Central memory CD8-positive, alpha-beta T cell (primary cell): Measurements from ENCODE around the gene PIAS4.

ENCODE experiments used
- ATAC-seq: fragments of 150-1000 bp; cut with Tn5 transposase; replicated peaks from 2 replicates; pipeline ENCODE4 v1.10.0; 2022; ENCODE audit warnings: mild to moderate bottlenecking, moderate FRiP score, moderate number of reproducible peaks; ENCODE audit not compliant: poor library complexity, severe bottlenecking; ENCODE audit errors: extremely low read depth
- DNase-seq, 2 donors: peaks; one replicate each; pipeline ENCODE4 v3.0.0; 2021; ENCODE audit warnings: low spot score in 2 of 2
- H3K27ac Mint-ChIP-seq: one replicate; pipeline ENCODE4 v1.8.0; 2022; ENCODE audit warnings: low read depth, mild to moderate bottlenecking, moderate library complexity, mixed read lengths
- H3K27me3 Mint-ChIP-seq: one replicate; pipeline ENCODE4 v1.8.0; 2022; ENCODE audit warnings: mixed read lengths
- H3K36me3 Mint-ChIP-seq: one replicate; pipeline ENCODE4 v1.8.0; 2022; ENCODE audit warnings: mild to moderate bottlenecking, moderate library complexity, mixed read lengths; ENCODE audit not compliant: insufficient read depth
- H3K4me1 Mint-ChIP-seq: one replicate; pipeline ENCODE4 v1.8.0; 2022; ENCODE audit warnings: mixed read lengths
- H3K4me3 Mint-ChIP-seq: one replicate; pipeline ENCODE4 v1.8.0; 2022; ENCODE audit warnings: mild to moderate bottlenecking, moderate library complexity, mixed read lengths
- H3K9me3 Mint-ChIP-seq: one replicate; pipeline ENCODE4 v1.8.0; 2022; ENCODE audit warnings: mixed read lengths

Gene PIAS4

DNA sequence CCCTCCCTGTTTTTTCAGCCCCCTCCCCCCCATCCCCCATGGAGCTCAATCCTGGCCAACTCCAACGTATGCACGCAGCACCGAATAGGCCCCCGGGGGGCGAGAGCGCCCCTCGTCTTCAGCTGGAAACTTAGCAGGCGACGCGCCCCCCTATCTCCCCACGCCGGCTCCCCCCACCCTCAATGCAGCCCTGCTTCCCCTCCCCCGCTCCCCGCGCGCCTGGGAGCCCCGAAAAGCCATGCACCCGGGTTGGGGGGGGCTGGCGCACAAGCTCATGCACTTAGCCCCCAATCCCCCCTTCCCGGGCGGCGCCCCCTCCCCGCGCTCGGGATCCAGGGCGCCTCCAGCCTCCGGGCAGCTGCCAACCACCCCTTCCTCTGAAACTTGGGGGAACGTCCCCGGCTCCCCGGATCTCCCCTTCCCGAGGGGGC lies 58.7 kb downstream of the PIAS4 start:
- peak overlapping the region; percentile 83 for H3K4me3 Mint-ChIP-seq
- ATAC-seq (peak; percentile 3), DNase-seq (peak in 1 of 2 donors; percentile 50)
- peaks cover 24% of the 10 kb centered on the region for H3K4me1 Mint-ChIP-seq
- peaks cover 25% of the 10 kb centered on the region for H3K36me3 Mint-ChIP-seq
- H3K9me3 Mint-ChIP-seq: no peaks in the 10 kb centered on the region
- H3K27me3 Mint-ChIP-seq: no peaks in the 10 kb centered on the region
- H3K27ac Mint-ChIP-seq: peak overlapping the region; percentile 64

DNA sequence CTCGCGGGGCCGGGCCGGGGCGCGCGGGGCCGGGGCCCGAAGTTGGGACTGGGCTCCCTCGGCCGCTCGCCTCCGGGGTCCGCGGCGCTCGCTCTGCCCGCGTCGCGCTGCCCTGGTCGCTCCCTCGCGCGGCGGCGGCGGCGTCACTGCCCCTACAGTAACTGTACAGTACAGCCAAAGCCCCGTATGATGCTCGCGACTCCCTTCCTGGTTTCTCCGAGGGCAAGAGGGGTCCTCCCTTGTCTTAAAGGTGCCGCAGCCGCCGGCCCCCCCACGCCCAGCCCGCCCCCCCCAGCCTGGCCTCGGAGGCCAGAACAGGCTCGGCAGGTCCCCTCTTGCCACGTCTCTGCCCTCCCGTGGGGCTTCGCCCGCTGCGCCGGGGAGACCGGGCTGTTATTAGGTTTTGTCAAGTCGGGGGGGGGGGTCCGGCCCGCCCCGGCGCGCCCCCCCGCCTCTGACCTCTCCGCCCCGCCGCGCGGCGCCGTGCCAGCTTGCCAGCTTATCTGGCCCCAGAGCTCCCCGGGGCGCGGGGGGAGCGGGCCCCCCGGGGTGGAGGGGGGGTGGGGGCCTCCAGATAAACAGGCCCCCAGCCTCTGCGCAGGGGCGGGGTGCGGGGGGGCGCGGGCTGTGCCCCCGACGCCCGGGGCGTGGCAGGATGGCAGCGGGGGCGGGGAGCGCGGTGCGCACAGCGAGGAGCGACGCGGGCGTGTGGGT lies 59.3 kb downstream of the PIAS4 start, which contains the start of gene ZBTB7A:
ZBTB7A (minus strand) TSS at position 218 of the 714 bp plus-strand sequence. CDS start 11,667 bp downstream, outside the sequence.
- Mint-ChIP-seq H3K9me3 (no peaks in the 10 kb centered on the region), H3K27ac (peak within 1 kb of the TSS; percentile 64), H3K4me3 (peak within 1 kb of the TSS; percentile 83), H3K36me3 (peaks cover 23% of the 10 kb centered on the region), H3K4me1 (peaks cover 24% of the 10 kb centered on the region), H3K27me3 (no peaks in the 10 kb centered on the region)
- peak in 1 of 2 donors; percentile 69 for DNase-seq
- ATAC-seq: peak; percentile 48

DNA sequence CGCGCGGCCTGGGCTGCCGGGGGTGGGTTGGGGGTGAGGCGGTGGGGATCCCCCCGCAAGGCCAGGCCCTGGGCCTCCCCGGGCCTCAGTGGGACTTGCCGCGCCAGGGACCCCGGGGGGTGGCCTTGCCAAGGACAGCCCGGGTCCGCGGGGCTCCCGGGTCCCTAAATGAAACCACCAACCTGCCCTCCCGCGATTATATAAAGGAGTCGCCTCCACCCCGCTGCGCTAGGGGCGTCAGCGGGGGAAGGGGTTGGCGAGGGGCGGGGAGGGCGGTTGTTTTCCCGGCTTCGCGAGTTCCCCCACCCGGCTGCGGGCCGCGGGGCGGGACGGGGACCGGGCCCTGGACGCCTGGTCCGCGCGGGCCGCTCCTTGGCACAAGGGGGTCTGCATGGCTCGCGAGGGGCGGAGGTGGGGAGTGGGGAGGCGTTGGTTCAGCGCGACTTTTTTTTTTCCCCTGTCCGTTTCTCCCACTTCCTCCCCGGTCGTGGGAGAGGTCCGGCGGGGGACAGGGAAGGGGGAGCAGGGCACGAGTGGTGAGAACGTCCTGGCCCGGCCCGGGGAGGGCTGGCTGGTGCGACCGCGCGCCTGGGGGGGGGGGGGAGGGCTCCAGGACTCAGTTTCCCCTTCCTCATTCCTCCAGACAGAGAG lies 60.0 kb downstream of the PIAS4 start:
- Mint-ChIP-seq H3K4me3 (peak overlapping the region; percentile 83), H3K36me3 (peaks cover 21% of the 10 kb centered on the region), H3K4me1 (peaks cover 22% of the 10 kb centered on the region), H3K27ac (peak overlapping the region; percentile 71), H3K9me3 (no peaks in the 10 kb centered on the region), H3K27me3 (no peaks in the 10 kb centered on the region)
- ATAC-seq: no peak
- no peak for DNase-seq

DNA sequence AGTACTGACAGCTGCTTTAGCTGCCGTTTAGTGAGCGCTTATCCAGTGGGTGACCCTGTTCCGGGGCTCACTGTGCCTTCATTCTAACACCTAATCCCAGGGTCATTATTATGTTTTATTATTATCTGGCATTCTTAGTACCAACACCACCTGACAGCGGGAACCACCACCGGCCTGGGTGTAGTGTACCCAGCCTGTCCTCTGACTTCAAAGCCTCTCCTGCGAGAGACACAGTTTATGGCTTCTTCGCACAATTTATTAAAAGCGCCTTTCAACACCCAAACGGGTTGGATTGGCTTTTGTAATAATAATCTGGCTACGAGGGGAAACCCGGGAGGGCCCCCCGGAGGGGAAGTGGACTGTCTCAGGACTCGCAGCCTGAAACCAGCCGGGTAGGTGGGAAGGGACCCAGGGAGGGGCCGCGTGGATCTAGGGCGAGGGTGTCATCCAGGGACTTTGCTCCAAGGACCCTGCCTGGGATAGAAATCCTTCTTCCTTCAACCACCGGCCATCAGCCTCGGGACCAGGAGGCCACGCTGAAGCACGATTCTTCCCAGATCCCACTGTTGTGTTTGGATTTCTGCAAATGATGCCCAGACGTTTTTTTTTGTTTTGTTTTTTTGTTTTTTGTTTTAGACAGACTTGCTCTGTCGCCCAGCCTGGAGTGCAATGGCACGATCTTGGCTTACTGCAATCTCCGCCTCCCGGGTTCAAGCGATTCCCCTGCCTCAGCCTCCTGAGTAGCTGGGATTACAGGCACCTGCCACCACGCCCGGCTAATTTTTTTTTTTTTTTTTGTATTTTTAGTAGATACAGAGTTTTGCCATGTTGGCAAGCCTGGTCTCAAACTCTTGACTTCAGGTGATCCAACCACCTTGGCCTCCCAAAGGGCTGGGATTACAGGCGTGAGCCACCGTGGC lies 60.8 kb downstream of the PIAS4 start:
- H3K27ac Mint-ChIP-seq: peak overlapping the region; percentile 71
- peak overlapping the region; percentile 83 for H3K4me3 Mint-ChIP-seq
- no peaks in the 10 kb centered on the region for H3K9me3 Mint-ChIP-seq
- ATAC-seq (no peak), DNase-seq (no peak)
- peaks cover 16% of the 10 kb centered on the region for H3K36me3 Mint-ChIP-seq
- H3K27me3 Mint-ChIP-seq: no peaks in the 10 kb centered on the region
- H3K4me1 Mint-ChIP-seq: peaks cover 16% of the 10 kb centered on the region

DNA sequence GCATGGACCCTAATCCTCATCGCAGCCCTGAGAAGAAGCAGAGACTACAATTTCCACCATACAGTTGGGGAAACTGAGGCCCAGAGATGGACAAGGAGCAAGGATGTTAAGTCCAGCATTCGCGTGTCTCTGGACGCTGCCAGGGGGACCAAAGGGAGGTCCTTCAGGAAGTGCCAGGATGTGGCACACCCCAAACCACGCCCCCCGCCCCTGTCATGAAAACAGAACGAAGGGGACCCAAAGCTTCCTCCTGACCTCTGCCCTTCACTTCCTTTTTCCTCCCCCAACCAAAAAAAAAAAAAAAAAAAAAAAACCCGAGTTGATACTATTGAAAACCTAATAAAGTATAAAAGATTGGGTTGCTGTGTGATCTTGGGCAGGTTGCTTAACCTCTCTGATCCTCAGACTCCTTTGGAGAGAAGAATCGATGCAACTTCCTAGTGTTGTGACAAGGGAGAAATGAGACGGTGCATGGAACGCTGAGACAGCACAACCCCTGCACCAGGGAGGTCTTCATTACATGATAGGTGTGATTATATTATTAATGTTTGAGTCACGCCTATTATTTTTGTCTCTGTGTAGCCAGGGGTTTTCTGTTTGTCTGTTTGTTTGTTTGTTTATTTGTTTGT lies 61.9 kb downstream of the PIAS4 start:
- no peaks in the 10 kb centered on the region for H3K27me3 Mint-ChIP-seq
- ATAC-seq: no peak
- H3K9me3 Mint-ChIP-seq: no peaks in the 10 kb centered on the region
- no peak for DNase-seq
- peak overlapping the region; percentile 17 for H3K4me3 Mint-ChIP-seq
- peaks cover 16% of the 10 kb centered on the region for H3K4me1 Mint-ChIP-seq
- peak overlapping the region; percentile 25 for H3K27ac Mint-ChIP-seq
- peaks cover 11% of the 10 kb centered on the region for H3K36me3 Mint-ChIP-seq

DNA sequence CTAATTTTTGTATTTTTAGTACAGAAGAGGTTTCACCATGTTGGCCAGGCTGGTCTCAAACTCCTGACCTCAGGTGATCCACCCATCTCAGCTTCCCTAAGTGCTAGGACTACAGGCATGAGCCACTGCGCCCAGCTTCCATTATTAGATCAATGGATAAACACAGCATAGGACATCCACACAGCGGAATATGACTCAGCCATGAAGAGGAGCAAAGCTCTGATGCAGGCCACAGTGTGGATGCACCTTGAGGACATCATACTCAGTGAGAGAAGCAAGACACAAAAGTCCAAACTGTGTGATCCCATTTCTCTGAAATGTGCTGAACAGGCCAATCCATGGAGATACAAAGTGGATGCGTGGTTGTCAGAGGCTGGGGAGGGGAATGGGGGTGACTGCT lies 64.1 kb downstream of the PIAS4 start:
- Mint-ChIP-seq H3K36me3 (peaks cover 10% of the 10 kb centered on the region), H3K27me3 (no peaks in the 10 kb centered on the region), H3K4me3 (no peak overlapping the region), H3K9me3 (no peaks in the 10 kb centered on the region), H3K4me1 (peaks cover 16% of the 10 kb centered on the region), H3K27ac (no peak overlapping the region)
- no peak for ATAC-seq
- no peak for DNase-seq

DNA sequence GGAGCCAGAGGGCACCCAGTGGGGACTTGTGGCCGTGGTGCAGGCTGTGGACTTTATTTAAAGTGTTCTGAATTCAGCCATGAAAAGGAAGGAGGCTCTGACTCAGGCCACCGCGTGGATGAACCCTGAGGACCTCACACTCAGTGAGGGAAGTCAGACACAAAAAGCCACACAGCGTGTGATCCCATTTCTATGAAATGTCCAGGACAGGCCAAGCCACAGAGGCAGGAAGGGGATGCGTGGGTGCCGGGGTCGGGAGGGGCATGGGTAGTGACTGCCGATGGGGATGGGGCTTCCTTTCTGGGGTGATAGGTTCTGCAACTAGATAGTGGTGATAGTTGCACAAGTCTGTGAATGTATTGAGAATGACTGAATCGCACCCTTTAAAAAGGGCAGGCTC lies 67.8 kb downstream of the PIAS4 start:
- ATAC-seq (no peak), DNase-seq (no peak)
- Mint-ChIP-seq H3K36me3 (peaks cover 4% of the 10 kb centered on the region), H3K27ac (no peak overlapping the region), H3K9me3 (no peaks in the 10 kb centered on the region), H3K4me1 (peaks cover 6% of the 10 kb centered on the region), H3K4me3 (peak overlapping the region; percentile 23), H3K27me3 (no peaks in the 10 kb centered on the region)

DNA sequence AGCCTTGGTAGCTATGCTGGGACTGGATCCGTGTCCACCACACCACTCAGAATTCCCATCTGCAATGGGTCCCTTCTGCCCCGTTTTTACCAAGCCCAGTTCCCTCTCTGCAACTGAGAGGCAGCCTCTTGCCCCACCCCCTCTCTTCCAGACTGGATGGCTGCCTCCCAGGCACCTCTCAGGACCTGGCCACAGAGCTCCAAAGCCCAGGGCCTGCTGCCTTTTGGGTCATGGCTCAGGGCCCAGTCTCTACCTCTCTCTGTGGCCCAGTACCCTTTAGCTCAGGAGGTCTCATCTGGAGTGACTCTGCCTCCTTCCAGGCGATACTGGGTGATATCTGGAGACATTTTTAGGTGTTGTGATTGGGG lies 69.5 kb downstream of the PIAS4 start:
- Mint-ChIP-seq H3K27me3 (no peaks in the 10 kb centered on the region), H3K36me3 (peaks cover 4% of the 10 kb centered on the region), H3K9me3 (no peaks in the 10 kb centered on the region), H3K4me3 (peak overlapping the region; percentile 81), H3K27ac (no peak overlapping the region), H3K4me1 (peaks cover 6% of the 10 kb centered on the region)
- DNase-seq (no peak), ATAC-seq (no peak)

DNA sequence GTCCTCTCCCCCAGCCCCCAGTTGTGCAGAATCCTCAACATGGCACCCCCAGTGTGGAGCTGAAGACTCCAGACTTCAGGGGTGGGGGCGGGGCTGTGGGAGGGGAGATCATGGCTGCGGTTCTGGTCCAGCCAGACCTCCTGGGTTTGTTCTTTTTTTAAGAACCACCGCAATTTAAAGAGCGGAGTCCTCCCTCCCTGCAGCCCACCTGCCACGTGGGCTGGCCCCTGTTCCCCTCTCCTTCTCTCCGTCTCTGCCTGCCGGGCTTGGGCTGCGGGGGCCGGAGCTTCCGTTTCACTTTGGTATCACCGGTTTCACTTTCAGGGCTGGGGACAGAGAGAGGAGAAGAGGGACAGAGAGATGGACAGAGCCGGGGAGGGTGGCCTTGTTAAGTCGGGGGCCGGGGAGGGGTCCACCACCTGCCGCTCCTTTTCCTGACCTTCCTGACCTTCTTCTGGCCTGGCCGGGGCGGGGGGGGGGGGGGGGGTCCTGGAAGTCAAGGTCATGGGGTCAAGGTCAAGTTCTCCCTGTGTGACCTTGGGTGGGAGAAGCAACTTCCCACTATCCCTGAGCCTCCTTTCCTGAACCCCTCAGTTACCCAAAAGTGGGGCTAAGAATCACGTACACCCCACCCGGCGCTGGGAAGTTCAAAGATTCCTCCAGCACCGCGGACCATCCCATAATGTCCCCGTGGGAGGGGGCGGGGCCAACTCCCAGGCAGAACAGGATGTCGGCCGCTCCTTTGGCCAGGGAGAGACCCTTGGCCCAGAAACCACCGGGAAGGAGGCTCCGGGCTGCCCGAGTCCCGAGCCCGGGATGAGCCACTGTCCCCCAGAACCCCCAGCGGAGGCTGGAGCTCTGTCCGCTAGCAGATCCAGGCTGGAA lies 70.5 kb downstream of the PIAS4 start:
- H3K9me3 Mint-ChIP-seq: no peaks in the 10 kb centered on the region
- DNase-seq (no peak), ATAC-seq (peak; percentile 67)
- peaks cover 9% of the 10 kb centered on the region for H3K4me1 Mint-ChIP-seq
- peak overlapping the region; percentile 81 for H3K4me3 Mint-ChIP-seq
- peak overlapping the region; percentile 90 for H3K27ac Mint-ChIP-seq
- H3K27me3 Mint-ChIP-seq: no peaks in the 10 kb centered on the region
- peaks cover 4% of the 10 kb centered on the region for H3K36me3 Mint-ChIP-seq

DNA sequence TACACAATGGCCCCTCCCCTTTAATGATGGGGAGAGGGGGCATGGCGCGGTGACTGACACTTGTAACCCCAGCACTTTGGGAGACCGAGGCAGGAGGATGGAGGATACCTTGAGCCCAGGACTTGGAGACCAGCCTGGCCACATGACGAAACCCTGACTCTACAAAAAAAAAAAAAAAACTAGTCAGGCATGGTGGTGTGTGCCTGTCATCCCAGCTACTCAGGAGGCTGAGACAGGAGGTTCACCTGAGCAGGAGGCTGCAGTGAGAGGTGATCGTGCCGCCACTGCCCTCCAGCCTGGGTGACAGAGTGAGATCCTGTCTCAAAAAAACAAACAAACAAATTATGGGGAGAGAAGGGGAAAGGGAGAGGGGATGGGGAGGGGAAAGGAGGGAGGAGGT lies 72.9 kb downstream of the PIAS4 start:
- no peaks in the 10 kb centered on the region for H3K36me3 Mint-ChIP-seq
- H3K9me3 Mint-ChIP-seq: no peaks in the 10 kb centered on the region
- H3K4me1 Mint-ChIP-seq: peaks cover 24% of the 10 kb centered on the region
- peak overlapping the region; percentile 68 for H3K27ac Mint-ChIP-seq
- DNase-seq (no peak), ATAC-seq (no peak)
- no peaks in the 10 kb centered on the region for H3K27me3 Mint-ChIP-seq
- H3K4me3 Mint-ChIP-seq: no peak overlapping the region

DNA sequence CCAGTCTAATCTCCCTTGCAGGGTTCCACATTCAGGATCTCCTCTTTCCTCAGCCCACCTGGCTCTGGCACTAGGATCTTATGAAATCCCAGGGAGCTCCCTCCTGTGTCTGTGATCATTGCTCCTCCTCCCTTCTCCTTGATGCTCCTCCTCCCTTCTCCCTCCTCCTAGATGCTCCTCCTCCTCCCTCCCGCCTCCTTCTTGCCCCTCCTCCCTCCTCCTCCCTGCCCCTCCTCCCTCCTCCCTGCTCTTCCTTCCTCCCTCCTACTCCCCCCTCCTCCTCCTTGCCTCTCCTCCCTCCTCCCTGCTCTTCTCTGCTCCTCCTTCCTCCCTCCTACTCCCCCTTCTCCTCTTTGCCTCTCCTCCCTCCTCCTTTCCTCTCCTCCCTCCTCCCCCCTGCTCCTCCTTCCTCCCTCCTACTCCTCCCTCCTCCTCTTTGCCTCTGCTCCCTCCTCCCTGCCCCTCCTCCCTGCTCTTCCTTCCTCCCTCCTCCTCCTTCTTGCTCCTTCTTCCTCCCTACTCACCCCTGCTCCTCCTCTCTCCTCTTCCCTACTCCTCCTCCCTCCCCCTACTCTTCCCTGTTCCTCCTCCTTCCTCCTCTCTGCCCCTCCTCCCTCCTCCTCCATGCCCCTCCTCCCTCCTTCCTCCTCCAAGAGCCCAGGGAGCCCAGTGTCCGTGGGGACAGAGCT lies 74.0 kb downstream of the PIAS4 start:
- peaks cover 24% of the 10 kb centered on the region for H3K4me1 Mint-ChIP-seq
- no peaks in the 10 kb centered on the region for H3K36me3 Mint-ChIP-seq

More for the DNA sequence above, 74.0 kb downstream of the PIAS4 start:
- Mint-ChIP-seq H3K27me3 (no peaks in the 10 kb centered on the region), H3K4me3 (no peak overlapping the region), H3K27ac (peak overlapping the region; percentile 68), H3K9me3 (no peaks in the 10 kb centered on the region)
- no peak for DNase-seq
- ATAC-seq: no peak
